ENCODE data around the gene KIF25. TPM values are rescaled to one million over a fixed set of nuclear protein-coding genes. Genes with fewer than 3 reads are reported as not detected.

Gene KIF25
- total RNA-seq, 1 experiment from 2014 or later: not detected

GRCh38 chr6:167966540-167966905, 30.9 kb upstream of the KIF25 start:
- ChIA-PET CTCF (no interaction called here), POLR2A (ENCODE audit: unreplicated experiment) (no interaction called here)
- TF ChIP-seq EZH2 (IDR thresholded peaks at IDR 0.05; ENCODE audit: low read depth) (no peak), CTCF (conservative IDR thresholded peaks at IDR 0.05) (no peak)
- Histone ChIP-seq H3K79me2 (ENCODE audit: low read depth) (no peaks in the 10 kb centered on the region), H2AFZ (no peak overlapping the region), H3K27me3 (ENCODE audit: insufficient read depth, low read depth) (no peaks in the 10 kb centered on the region), H3K4me1 (replicated peaks; ENCODE audit: insufficient read depth) (no peaks in the 10 kb centered on the region), H3K4me2 (no peak overlapping the region), H4K20me1 (ENCODE audit: insufficient read depth) (no peaks in the 10 kb centered on the region), H3F3A (ENCODE audit: insufficient read depth, low read depth) (no peaks in the 10 kb centered on the region), H3K27ac (no peak overlapping the region), H3K36me3 (ENCODE audit: low read depth) (peaks cover 14% of the 10 kb centered on the region; the same call in 1 of the 2 replicates), H3K4me3 (no peak overlapping the region), H3K9me3 (ENCODE audit: insufficient read depth, low read depth) (no peaks in the 10 kb centered on the region), H3K9me2 (ENCODE audit: insufficient read depth) (no peaks in the 10 kb centered on the region)
- no peak for DNase-seq
- BruUV-seq (replicated peaks): no TSS peak
- intact Hi-C loops (cut with micrococcal nuclease; ENCODE audit: unreplicated experiment): no loop called here

- peaks cover 10% of the 10 kb centered on the region; the same call in 1 of the 2 replicates for H3K36me3 ChIP-seq (ENCODE audit: low read depth)
- H3K27ac ChIP-seq: no peak overlapping the region
- peaks cover 2% of the 10 kb centered on the region; the same call in 1 of the 2 replicates for H4K20me1 ChIP-seq (ENCODE audit: insufficient read depth)
- H3K4me3 ChIP-seq: no peak overlapping the region
- no peak overlapping the region for H2AFZ ChIP-seq
- intact Hi-C loops (cut with micrococcal nuclease; ENCODE audit: unreplicated experiment): no loop called here
- no peaks in the 10 kb centered on the region for H3K9me3 ChIP-seq (ENCODE audit: insufficient read depth, low read depth)
- POLR2A ChIA-PET (ENCODE audit: unreplicated experiment): no interaction called here
- H3K79me2 ChIP-seq (ENCODE audit: low read depth): no peaks in the 10 kb centered on the region
- H3K9me2 ChIP-seq (ENCODE audit: insufficient read depth): no peaks in the 10 kb centered on the region
- DNase-seq: no peak
- H3K27me3 ChIP-seq (ENCODE audit: insufficient read depth, low read depth): no peaks in the 10 kb centered on the region
- TF ChIP-seq EZH2 (IDR thresholded peaks at IDR 0.05; ENCODE audit: low read depth) (no peak), CTCF (conservative IDR thresholded peaks at IDR 0.05) (peak; percentile 62)
- no peaks in the 10 kb centered on the region for H3F3A ChIP-seq (ENCODE audit: insufficient read depth, low read depth)
- no peaks in the 10 kb centered on the region for H3K4me1 ChIP-seq (replicated peaks; ENCODE audit: insufficient read depth)
- CTCF ChIA-PET: no interaction called here
- no TSS peak for BruUV-seq (replicated peaks)
- H3K4me2 ChIP-seq: no peak overlapping the region
Observed at GRCh38 chr6:167968091-167968490, 29.4 kb upstream of the KIF25 start.

- Histone ChIP-seq H3K4me3 (no peak overlapping the region), H3K9me3 (ENCODE audit: insufficient read depth, low read depth) (no peaks in the 10 kb centered on the region), H3K4me2 (no peak overlapping the region), H3K4me1 (replicated peaks; ENCODE audit: insufficient read depth) (no peaks in the 10 kb centered on the region), H3F3A (ENCODE audit: insufficient read depth, low read depth) (no peaks in the 10 kb centered on the region), H4K20me1 (ENCODE audit: insufficient read depth) (peaks cover 8% of the 10 kb centered on the region), H3K27ac (no peak overlapping the region), H3K79me2 (ENCODE audit: low read depth) (no peaks in the 10 kb centered on the region), H3K36me3 (ENCODE audit: low read depth) (peaks cover 6% of the 10 kb centered on the region; the same call in 1 of the 2 replicates), H3K9me2 (ENCODE audit: insufficient read depth) (no peaks in the 10 kb centered on the region), H3K27me3 (ENCODE audit: insufficient read depth, low read depth) (no peaks in the 10 kb centered on the region), H2AFZ (no peak overlapping the region)
- CTCF ChIA-PET: no interaction called here
- no peak for DNase-seq
- POLR2A ChIA-PET (ENCODE audit: unreplicated experiment): no interaction called here
- BruUV-seq (replicated peaks): no TSS peak
- TF ChIP-seq CTCF (conservative IDR thresholded peaks at IDR 0.05): no peak
- TF ChIP-seq EZH2 (IDR thresholded peaks at IDR 0.05; ENCODE audit: low read depth): no peak
- intact Hi-C loops (cut with micrococcal nuclease; ENCODE audit: unreplicated experiment): no loop called here
Observed at GRCh38 chr6:167970230-167970629, 27.2 kb upstream of the KIF25 start.
